Measurements from ENCODE around the gene PIBF1.

DNA sequence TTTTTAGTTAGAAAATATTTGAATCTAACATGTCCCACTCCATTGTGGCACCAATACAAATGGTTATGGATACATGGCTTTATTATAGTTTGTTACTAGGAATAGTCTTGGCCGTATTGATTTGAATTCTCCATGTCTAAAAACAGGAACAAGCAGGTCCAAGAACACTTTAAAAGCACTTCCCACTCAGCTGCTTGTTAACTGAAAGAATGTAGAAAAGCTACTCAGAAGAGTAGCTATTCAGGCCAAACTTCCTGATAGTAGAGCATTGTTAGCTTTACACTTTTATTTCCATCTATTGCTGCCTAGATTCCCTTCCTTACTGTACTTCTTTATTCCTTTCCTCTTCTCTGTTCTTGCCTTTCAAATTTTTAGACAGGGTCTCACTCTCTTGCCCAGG is 6.9 kb downstream of the PIBF1 start:
- TF ChIP-seq CTCF (conservative IDR thresholded peaks at IDR 0.05; ENCODE audit: low read depth, low read length) (no peak), EZH2 (IDR thresholded peaks at IDR 0.05; ENCODE audit: borderline replicate concordance, low read depth, low read length, poor library complexity, severe bottlenecking) (no peak)

Measured in A673 (cell line).